Stimulated activated CD8-positive, alpha-beta memory T cell treated with anti-CD3 and anti-CD28 coated beads, Interleukin-7, amount 100 ng/mL, for 1 hour (primary cell): ENCODE data around the gene SAP130.

ENCODE experiments used
- DNase-seq, 2 donors: peaks; one replicate each; pipeline ENCODE4 v3.0.0-alpha.2; 2020; ENCODE audit warnings: low read depth in 2 of 2

The SAP130 gene

DNA sequence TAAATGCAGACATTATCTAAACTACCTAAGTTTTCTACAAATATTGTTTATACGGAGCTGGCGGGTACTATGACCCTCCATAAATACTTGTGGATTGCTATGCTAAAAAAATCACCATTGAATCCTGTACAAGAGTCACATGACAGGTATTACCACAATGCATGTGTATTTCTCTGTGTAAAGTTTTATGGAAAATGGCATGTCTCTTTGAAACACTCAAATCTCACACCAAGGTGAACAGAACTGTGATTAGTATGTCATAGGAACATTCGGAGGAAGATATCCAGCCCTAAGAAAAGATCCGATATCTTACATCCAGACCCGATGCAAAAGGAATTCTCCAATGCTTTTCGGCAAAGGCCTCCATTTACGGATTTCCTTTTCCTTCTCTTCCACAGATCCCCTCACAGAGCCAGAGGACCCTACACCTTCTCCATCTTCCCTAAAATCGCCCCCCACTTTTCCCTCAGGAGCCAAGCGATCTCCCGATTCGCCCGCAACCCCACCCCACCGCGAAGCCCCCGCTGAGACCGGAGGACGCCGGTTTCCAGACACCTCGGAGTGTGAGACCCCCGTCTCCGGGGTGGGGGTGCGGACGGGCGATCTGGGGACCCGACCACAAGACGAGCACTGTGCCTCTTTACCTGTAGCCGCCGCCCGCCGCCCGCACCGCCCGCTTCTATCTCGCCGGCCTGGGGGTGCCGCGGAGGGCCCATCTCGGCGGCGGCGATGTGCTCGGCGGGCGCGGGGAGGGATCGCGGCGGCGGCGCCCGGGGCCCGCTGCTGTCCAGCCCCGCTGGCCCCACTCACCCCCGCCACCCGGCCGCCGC is 1.2 kb downstream of the SAP130 start:
- no peak for DNase-seq

DNA sequence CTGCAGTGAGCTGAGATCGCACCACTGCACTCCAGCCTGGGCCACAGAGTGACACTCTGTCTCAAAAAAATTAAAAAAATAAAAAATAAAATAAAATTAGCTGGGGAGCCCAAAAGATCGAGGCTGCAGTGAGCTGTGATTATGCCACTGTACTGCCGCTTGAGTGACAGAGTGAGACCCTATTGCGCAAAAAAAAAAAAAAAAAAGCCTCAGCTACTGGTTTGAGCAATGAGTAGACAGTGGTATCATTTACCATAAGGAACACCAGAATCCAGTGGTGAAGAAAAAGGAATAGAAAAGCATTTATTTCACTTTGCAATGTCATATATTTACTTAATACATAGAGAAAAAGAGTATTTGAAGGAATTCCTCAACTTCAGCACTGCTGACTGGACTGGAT is 3.0 kb downstream of the SAP130 start:
- DNase-seq: no peak

DNA sequence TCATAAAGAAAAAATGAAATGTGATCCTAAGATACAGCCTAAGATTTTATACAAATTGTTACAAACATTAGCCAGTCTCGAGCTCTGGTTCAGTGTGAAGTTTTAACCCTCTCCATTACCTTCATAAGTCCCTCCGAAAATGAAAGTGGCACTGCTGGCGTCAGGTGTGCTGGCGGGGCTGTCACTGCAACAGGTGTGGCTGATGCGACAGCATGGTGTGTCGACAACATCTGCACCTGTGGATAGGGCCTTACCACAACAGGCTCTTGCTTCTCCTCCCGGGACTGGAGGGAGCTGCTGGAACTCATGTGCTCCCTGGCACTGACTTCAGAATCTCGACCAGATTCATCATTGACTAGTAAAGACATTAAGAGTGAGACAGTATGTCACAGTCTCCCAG is 10.3 kb downstream of the SAP130 start:
- DNase-seq: no peak

DNA sequence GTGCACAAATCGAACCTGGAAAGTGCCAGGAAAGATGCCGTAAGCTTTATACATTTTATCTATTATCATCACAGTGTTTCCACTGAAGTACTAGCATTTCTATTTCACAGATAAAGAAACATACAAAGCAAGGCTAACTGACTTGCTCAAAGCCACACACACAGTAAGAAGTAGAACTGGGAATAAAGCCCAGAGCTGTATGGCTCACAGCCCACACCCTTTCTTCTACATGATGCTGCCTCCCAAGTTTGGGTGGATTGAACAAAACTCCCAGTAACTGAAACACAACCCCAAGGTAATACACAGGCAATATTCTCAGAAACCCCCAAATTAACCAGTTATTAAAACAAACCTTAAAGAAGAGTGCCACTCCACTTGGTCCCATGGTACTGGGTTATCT is 11.2 kb downstream of the SAP130 start:
- no peak for DNase-seq

DNA sequence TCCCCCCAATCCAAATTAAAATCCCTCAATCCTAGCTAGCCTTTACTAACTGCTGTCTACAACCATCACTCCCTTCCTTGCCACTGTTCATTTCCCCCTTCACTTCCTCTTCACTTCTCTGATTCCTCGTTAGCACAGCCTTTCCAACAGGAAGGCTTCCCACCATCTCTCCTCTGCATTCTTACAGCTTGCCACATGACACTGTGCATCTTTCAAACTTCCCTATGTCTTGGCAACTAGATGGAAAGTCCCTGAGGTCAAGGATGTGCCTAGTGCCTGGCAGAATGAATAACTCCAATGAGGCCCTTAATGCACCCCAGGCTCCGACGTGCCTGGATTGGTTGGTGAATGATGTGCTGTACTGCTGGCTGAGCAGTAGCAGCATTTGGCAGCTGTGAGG is 15.2 kb downstream of the SAP130 start:
- no peak for DNase-seq

DNA sequence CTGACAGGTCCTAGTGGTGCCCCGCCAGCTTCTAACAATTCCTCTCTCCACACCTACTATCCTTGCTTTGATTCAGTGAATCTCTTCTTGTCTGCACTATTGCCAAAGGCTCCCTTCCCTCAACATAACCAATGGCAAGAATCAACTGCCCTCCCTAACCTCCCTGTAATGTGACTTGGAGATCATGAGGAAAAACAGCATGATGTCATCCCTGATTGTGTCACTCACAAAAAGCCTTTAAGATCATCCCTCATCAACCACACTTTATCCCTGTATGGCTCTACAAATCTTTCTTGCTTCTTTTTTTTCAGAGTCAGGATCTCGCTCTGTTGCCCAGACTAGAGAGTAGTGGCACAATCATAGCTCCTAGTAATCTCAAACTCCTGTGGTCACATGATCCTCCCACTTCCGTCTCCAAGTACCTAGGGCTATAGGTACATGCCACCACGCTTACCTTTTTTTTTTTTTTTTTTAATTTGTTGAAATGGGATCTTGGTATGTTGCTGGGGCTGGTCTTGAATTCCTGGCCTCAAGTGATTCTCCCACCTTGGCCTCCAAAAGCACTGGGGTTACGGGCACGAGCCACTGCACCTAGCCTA is 19.7 kb downstream of the SAP130 start:
- no peak for DNase-seq

DNA sequence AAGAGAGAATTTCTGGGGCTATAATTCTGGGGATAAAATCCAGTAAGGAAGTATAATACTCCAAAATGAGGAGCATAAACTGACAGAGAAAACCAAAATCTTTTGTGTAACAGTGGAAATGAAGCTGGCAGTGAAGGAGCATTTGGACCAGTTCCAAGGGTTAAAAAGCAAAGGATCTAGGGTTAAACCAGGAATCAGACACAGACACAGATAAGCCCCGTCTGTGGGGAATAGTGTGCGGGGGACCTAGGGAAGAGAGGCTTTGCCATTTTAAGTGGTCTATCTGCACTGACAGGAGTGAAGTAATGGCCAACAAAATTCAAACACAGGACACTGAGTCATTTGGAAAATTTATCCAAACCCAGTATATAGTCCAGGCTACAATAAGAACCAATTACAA is 23.4 kb downstream of the SAP130 start:
- no peak for DNase-seq

DNA sequence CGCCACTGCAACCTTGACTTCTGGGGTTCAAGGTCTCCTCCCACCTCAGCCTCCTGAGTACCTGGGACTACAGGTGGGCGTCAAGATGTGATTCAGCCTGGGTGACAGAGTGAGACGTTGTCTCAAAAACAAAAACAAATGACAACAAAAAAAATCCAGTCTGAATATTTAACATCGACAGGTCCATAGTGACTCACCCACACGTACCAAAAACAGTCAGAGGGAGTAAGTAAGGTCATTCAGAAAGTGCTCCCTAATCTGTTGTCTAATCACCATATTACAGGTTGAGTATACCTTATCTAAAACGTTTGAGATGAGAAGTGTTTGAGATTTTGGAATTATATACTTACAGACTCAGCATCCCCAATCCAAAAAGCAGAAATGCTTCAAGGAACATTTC is 24.4 kb downstream of the SAP130 start:
- no peak for DNase-seq

DNA sequence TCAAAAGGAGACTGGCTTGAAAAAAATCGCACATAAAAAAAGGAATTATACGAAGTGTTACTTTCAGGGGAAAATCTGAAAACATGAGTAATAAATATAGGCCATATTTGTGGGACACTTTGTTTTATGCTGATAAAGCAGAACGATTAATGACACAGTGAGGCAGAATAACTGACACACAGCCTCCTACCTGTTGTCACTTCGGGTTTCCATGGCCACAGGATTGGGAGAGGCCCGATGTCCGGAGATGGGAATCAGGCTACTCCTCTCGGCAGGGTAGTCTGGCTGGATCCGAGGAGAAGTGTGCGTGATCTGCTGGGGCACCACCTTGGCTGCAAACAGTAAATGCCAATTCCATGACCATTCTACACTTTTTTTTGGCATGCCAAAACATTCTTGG is 31.7 kb downstream of the SAP130 start:
- DNase-seq: no peak

DNA sequence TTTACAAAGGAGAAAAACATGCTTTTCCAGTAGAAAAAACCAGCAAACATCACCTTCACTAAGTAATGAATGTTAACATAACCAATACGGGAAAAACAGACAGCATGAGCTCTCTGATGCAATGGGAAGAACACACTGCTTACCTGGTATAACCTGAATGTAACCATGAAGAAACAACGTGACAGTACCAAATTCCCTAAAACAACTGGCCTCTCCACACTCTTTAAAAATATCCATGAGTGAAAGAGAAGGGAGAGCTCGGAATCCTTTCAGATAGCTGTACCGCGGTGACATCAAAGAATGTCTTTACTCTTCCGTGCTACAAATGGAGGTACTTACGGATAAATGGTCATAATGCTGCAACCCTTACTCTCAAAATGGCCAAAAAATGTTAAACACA is 32.1 kb downstream of the SAP130 start:
- no peak for DNase-seq

DNA sequence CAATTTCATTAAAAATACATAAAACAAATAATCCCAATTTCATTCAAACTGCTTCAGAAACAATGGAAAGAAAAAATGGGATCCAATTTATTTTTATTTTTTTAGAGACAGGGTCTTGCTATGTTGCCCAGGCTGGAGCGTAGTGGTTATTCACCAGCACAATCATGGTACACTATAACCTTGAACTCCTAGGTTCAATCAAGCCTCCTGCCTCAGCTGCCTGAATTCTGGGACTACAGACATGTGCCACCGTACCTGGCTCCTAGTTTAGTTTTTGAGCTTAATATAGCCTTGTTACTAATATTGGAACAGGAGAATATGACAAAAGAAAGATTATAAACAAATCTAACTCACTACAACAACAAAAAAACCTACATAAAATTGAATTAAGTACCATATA is 34.2 kb downstream of the SAP130 start:
- DNase-seq: no peak

DNA sequence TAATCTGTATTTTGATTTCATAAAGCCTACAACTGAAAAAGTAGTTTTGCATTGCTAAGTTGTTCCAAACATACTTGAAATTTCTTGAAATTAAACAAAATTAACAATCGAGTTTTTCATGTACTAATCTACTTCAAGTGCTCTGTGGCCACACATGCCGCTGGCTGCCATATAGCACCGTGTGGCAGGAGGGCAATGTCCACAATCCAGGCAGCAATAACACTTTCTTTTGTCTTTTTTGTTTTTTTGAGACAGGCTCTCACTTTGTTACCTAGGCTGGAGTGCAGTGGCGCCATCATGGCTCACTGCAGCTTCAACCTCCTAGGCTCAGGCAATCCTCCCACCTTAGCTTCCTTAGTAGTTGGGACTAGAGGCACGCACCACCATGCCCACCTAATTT is 36.1 kb downstream of the SAP130 start:
- no peak for DNase-seq

DNA sequence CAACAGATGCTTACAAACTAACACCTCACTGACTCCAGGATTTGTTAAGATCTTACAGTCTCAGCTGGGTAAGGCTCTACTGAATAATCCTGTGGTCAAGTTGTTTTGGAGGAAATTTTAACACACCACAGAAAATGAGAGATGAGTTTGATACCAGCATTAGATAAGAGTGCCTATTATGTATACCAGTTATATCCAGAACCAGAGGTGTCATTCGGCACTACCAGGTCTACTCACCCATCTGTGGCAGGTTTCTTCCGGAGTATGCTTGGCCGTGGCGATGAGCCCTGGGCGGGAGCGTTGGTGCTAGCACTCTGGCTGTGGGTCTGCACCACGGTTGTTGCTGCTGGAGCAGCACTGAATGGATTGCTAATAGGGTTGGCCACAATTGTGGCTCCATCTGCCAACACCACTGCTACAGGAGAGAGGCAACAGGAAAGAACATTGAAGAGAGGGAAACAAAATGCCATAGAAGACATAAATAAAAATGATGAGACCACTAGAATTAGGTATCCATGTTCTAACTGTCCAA is 41.2 kb downstream of the SAP130 start:
- DNase-seq: no peak

DNA sequence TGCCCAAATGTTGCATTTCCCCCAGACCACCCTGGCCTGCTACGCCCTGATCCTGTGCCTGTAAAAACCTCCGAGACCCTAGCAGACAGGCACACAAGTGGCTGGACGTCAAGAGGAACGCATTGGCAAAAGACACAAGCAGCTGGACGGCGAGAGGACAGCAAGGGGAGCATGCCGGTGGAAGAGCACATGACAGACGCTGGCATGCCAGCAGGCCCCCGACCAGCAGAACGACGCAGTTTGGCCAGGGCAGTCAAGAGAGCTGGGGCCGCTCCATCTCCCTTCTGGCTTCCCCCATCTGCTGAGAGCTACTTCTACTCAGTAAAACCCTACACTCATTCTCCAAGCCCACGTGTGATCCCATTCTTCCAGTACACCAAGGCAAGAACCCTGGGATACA is 42.1 kb downstream of the SAP130 start:
- no peak for DNase-seq

DNA sequence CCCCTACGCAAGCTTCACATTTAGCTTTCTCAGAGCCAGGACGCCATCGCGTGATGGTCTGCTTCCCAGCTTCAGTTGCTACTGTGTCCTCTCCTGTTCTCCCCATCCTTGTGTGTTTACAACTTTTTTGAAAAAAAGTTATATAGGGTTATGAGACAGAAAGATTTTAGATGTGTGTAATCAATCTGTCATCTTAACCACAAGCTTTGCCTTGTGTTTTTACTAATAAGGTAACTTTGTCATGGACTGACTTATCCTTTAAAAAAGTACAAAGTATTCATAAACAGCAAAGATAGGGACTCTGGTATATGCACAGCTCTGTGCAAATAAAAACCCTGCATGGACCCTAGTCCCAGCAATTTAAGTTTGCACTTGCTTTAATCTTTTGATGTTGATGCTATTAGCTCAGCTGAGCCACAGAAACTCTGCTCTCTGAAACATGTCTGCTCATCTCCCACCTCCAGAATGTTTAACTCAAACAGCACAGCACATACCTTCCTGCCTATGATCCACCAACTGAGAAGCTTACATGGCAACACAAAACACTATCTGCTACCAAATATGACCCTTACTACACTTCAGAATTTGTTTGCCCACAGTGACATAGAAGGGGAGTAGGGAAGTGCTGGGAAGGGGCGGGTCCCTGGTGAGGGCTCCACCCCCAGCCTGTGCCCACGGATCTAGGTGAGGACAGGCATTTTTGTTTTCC is 42.7 kb downstream of the SAP130 start:
- no peak for DNase-seq

DNA sequence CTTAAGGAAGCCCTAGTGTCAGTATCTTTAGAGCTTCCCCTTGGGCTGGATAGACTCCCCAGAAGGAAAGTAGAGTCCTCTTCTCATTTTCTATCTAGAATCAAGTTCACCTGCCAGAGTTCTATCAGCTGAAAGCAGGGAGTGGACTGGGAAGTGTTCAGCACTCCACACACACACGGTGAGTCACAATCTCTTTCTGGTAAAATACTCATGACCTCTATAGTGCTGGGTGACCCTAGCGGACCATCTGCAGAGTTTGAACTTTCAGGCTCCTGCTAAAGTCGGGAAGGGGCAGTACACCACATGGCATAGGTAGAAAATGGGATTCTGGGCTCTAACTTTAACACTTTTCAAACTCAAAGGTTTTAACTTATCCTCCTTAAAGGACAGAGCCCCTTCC is 43.3 kb downstream of the SAP130 start:
- no peak for DNase-seq

DNA sequence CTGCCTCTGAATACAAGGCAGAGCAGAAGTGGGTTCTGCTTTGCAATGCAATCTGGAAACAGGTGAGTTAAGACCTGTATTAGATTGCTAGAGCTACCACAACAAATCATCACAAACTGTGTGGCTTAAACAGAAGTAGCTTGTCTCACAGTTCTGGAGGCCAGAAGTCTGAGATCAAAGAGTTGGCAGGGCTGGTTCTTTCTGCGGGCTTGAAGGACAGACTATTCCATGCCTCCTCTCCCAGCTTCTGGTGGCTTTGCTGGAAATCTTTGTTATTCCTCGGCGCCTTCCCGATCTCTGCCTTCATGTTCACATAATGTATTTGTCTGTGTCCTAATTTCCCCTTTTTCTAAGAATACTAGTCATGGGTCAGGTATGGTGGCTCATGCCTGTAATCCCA is 58.4 kb downstream of the SAP130 start:
- no peak for DNase-seq

DNA sequence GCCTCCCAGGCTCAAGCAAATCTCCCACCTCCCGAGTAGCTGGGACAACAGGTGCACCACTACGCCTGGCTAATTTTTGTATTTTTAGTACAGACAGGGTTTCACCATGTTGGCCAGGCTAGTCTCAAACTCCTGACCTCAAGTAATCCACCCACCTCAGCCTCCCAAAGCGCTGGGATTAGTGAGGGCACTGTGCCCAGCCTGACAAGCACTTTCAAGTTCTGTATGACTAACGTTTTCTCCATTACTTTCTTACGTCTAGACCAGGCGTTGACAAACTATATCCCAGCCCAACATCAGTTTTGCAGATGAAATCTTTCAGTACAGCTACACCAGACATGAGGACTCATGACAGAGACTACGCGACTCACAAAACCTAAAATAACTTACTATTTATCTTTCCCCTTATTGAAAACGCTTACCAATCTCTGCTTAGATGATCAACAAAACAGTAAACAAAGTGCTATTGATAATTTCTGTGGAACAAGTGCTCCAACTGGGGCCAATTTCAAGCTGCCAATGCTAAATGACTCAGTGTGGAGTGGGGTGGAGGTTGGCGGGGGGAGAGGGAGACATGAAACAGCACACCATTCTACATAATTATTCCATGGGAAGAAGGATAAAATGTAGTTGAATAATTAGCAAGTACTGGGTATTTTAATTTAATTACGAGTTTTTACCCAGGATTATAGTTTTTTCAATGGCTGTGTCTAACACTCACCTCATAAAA is 59.1 kb downstream of the SAP130 start:
- DNase-seq: no peak

DNA sequence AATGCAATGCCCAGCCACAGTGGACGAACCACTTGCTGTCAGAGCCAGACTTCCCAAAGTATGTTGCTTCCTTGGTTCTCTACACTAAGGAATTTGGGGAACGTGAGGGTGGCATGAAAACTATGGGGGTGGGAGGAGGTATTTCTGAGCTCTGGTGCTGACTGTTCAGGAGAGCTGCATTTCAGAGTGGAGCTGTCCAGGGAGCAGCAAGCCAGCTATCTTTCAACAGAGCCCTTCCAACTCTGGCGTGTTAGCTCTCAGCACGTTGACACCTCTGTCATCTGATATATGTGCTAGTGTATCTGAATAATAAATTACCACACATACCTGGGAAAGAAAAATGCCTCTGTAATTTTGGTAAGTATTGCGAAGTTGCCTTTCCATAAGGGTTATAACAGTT is 66.1 kb downstream of the SAP130 start:
- no peak for DNase-seq

DNA sequence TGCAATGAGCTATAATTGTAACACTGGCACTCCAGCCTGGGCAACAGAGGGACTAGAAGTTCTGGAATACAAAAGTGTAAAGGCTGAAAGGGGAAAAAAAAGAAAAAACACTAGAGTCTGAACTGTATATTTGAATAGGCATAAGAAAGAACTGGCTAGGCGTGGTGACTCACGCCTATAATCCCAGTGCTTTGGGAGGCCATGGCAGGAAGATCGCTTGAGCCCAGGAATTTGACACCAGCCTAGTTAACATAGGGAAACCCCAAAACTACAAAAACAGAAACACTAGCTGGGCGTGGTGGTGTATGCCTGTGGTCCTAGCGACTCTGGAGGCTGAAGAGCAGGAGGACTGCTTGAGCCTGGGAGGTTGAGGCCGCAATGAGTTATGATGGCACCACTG is 70.6 kb downstream of the SAP130 start:
- DNase-seq: no peak

DNA sequence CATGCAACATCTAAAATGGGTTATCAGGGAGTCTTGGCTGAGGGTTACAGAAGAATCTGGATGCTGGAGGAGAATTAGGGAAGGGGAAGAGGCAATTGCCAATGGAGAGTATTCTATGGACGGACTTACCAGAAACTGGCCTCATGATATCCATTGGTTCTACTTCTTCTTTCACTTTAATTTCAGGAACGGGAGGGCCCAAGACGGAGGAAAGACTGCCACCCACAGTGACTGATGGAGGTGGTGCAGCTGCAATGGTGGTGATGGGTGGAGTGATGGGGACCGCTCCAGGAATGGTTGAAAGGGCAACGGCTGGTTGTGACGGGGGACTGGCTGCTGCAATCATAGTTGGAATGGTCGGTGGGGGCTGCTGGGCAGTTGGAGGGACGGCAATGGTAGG is 73.0 kb downstream of the SAP130 start:
- DNase-seq: no peak

DNA sequence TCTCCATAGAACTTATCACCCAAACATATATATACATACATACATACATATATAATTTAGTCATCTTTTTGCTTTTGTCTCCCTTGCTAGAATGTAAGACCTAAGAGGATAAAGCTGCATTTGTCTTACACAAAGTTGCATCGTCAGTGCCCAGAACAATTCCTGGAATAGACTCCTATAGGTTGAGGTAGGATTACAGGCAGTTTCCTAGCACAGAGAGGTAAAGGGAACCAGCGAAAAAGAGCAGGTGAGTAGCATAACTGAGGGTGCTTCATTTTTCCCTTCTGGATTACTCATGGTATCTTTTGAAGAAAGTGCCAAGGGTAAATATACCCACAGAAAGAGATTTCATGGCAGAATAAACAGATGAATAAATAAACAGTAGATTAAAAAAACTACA is 74.0 kb downstream of the SAP130 start:
- no peak for DNase-seq
